Measurements from ENCODE around the gene GRM2.

DNA sequence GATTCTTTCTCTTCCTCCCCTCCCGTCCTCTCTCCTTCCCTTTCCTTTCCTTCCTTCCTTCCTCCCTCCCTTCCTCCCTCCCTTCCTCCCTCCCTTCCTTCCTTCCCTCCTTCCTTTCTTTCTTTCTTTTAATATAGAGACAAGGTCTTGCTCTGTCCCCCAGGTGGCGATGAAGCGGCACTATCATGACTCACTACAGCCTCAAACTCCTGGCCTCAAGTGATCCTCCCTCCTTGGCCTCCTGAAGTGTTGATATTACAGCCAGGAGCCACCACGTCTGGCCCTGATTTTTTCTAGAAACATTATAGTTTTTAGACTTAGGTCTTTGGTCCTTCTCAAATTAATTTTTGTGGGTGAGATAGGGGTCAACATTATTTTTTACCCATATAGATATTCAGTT lies 15.5 kb downstream of the GRM2 start:
- TF ChIP-seq, protein P1, sequence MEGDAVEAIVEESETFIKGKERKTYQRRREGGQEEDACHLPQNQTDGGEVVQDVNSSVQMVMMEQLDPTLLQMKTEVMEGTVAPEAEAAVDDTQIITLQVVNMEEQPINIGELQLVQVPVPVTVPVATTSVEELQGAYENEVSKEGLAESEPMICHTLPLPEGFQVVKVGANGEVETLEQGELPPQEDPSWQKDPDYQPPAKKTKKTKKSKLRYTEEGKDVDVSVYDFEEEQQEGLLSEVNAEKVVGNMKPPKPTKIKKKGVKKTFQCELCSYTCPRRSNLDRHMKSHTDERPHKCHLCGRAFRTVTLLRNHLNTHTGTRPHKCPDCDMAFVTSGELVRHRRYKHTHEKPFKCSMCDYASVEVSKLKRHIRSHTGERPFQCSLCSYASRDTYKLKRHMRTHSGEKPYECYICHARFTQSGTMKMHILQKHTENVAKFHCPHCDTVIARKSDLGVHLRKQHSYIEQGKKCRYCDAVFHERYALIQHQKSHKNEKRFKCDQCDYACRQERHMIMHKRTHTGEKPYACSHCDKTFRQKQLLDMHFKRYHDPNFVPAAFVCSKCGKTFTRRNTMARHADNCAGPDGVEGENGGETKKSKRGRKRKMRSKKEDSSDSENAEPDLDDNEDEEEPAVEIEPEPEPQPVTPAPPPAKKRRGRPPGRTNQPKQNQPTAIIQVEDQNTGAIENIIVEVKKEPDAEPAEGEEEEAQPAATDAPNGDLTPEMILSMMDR (IDR thresholded peaks at IDR 0.05), result no peak
- TF ChIP-seq EP300 (IDR thresholded peaks at IDR 0.05), result no peak
